Gastrocnemius medialis (tissue), 4 donors: ENCODE data around the gene TAS1R1. TPM values are rescaled to one million over a fixed set of nuclear protein-coding genes. Genes with fewer than 3 reads are reported as not detected.

Experiments used
- ATAC-seq, 2 donors: fragments of 150-250 bp; one replicate each; pipeline ENCODE4 v1.9.1; 2016
- DNase-seq, 2 donors: peaks; one replicate each; pipeline ENCODE4 v3.0.0-alpha.2; 2019
- H3K27ac ChIP-seq, 4 donors: fragments of 200-600 bp; sonication (generic); 1 replicate in 1 of 4; 2 replicates in 3 of 4; pipeline ENCODE4 v1.5.1; 2016 to 2018; ENCODE audit warnings: mild to moderate bottlenecking in 2 of 4, moderate library complexity in 1 of 4
- H3K27me3 ChIP-seq, 3 donors: fragments of 200-600 bp; sonication (generic) in 2 of 3; 1 replicate in 1 of 3; 2 replicates in 2 of 3; pipeline versions ENCODE4 v1.5.1 to v1.6.0; 2016 to 2019; ENCODE audit warnings: mild to moderate bottlenecking in 1 of 3, moderate library complexity in 1 of 3
- H3K36me3 ChIP-seq, 2 donors: fragments of 200-600 bp; sonication (generic) in 1 of 2; one replicate each; pipeline ENCODE4 v1.5.1; 2017 to 2018
- H3K4me1 ChIP-seq, 2 donors: fragments of 200-600 bp; sonication (generic) in 1 of 2; one replicate each; pipeline ENCODE4 v1.5.1; 2016 to 2017; ENCODE audit warnings: mild to moderate bottlenecking in 2 of 2
- H3K4me3 ChIP-seq, 4 donors: fragments of 200-600 bp; sonication (generic) in 3 of 4; 1 replicate in 1 of 4; 2 replicates in 3 of 4; pipeline ENCODE4 v1.5.1; 2016 to 2019; ENCODE audit warnings: mild to moderate bottlenecking in 2 of 4
- H3K9me3 ChIP-seq, 3 donors: fragments of 200-600 bp; sonication (generic) in 2 of 3; 1 replicate in 1 of 3; 2 replicates in 2 of 3; pipeline ENCODE4 v1.5.1; 2016 to 2019
- CTCF ChIP-seq, 5 experiments: fragments of 450-650 bp in 3 of 5; fragments of 200-600 bp in 2 of 5; sonication (generic) in 2 of 5; IDR thresholded peaks in 4 of 5; conservative IDR thresholded peaks in 1 of 5; 1 replicate in 4 of 5; 2 replicates in 1 of 5; pipeline ENCODE4 v1.5.1; 2016 to 2019; ENCODE audit warnings: antibody characterized with exemption in 5 of 5, mild to moderate bottlenecking in 3 of 5, moderate library complexity in 3 of 5
- POLR2A ChIP-seq, 2 donors: fragments of 450-650 bp; IDR thresholded peaks; one replicate each; pipeline ENCODE4 v1.6.1; 2017; ENCODE audit warnings: antibody characterized with exemption in 2 of 2, mild to moderate bottlenecking in 2 of 2, moderate library complexity in 2 of 2
- in situ Hi-C, 4 donors: fragments of 200-750 bp; cut with MboI; loops; one replicate each; pipeline versions ENCODE4 v1.15.0 to v1.8.0; 2017; ENCODE audit warnings: low sequenced_read_pairs in 4 of 4
- intact Hi-C: fragments of 100-400 bp; cut with DNase I; formaldehyde crosslinking; loops from one replicate; pipeline ENCODE4 v1.15.1; 2023; ENCODE audit warnings: low total_unique reads
- total RNA-seq, 4 donors: library from RNA; depleted of rRNA; stranded (reverse); fragments of >200 nt; gene quantifications; one replicate each; pipeline versions ENCODE4 v1.1.0 to v1.2.3, GENCODE V29; 2016

TAS1R1 gene
- total RNA-seq, 4 donors from 2014 or later, result not detected

- Histone ChIP-seq H3K4me1 (no peaks in the 10 kb centered on the region), H3K36me3 (no peaks in the 10 kb centered on the region), H3K4me3 (no peak overlapping the region), H3K27me3 (no peaks in the 10 kb centered on the region), H3K27ac (no peak overlapping the region), H3K9me3 (no peaks in the 10 kb centered on the region)
- no peak for TF ChIP-seq POLR2A (IDR thresholded peaks at IDR 0.05)
- no peak for ATAC-seq
- intact Hi-C loops (no loop called here), in situ Hi-C loops (loop anchor here in 1 of 4 donors (10.0 kb wide), 1 partner anchor 64 kb away; no protein-coding TSS in a partner anchor)
- no peak for DNase-seq
Measured at GRCh38 chr1:6570987-6571386, 15.9 kb downstream of the TAS1R1 start.

GRCh38 chr1:6572653-6573383 lies 17.7 kb downstream of the TAS1R1 start:
- H3K27me3 ChIP-seq, result no peaks in the 10 kb centered on the region
- H3K9me3 ChIP-seq, result no peaks in the 10 kb centered on the region
- H3K27ac ChIP-seq, result no peak overlapping the region
- H3K4me1 ChIP-seq, result no peaks in the 10 kb centered on the region
- TF ChIP-seq POLR2A (IDR thresholded peaks at IDR 0.05) (no peak), CTCF (IDR thresholded peaks at IDR 0.05 in 4 of 5, conservative IDR thresholded peaks at IDR 0.05 in 1 of 5) (no peak)
- in situ Hi-C loops (loop anchor here in 1 of 4 donors (10.0 kb wide), 1 partner anchor 62 kb away; no protein-coding TSS in a partner anchor), intact Hi-C loops (no loop called here)
- DNase-seq (no peak), ATAC-seq (no peak)
- no peaks in the 10 kb centered on the region for H3K36me3 ChIP-seq
- no peak overlapping the region for H3K4me3 ChIP-seq

- no peak for DNase-seq
- TF ChIP-seq POLR2A (IDR thresholded peaks at IDR 0.05) (no peak), CTCF (IDR thresholded peaks at IDR 0.05 in 4 of 5, conservative IDR thresholded peaks at IDR 0.05 in 1 of 5) (no peak)
- intact Hi-C loops (no loop called here), in situ Hi-C loops (loop anchor here in 1 of 4 donors (10.0 kb wide), 1 partner anchor 61 kb away; no protein-coding TSS in a partner anchor)
- Histone ChIP-seq H3K4me3 (no peak overlapping the region), H3K36me3 (no peaks in the 10 kb centered on the region), H3K4me1 (peaks cover 1 to 2% of the 10 kb centered on the region in 2 donors), H3K27ac (no peak overlapping the region), H3K9me3 (no peaks in the 10 kb centered on the region), H3K27me3 (no peaks in the 10 kb centered on the region)
- no peak for ATAC-seq
Measured at GRCh38 chr1:6574025-6574620, 19.0 kb downstream of the TAS1R1 start.

- peaks cover 6% of the 10 kb centered on the region in 2 donors for H3K4me1 ChIP-seq
- no peak overlapping the region for H3K27ac ChIP-seq
- no peaks in the 10 kb centered on the region for H3K9me3 ChIP-seq
- DNase-seq (no peak), ATAC-seq (no peak)
- TF ChIP-seq POLR2A (IDR thresholded peaks at IDR 0.05), result no peak
- TF ChIP-seq CTCF (IDR thresholded peaks at IDR 0.05 in 4 of 5, conservative IDR thresholded peaks at IDR 0.05 in 1 of 5), result no peak
- intact Hi-C loops (no loop called here), in situ Hi-C loops (loop anchor here in 1 of 4 donors (10.0 kb wide), 1 partner anchor 60 kb away; no protein-coding TSS in a partner anchor)
- no peaks in the 10 kb centered on the region for H3K36me3 ChIP-seq
- no peaks in the 10 kb centered on the region for H3K27me3 ChIP-seq
- H3K4me3 ChIP-seq, result no peak overlapping the region
Measured at GRCh38 chr1:6574818-6575217, 19.7 kb downstream of the TAS1R1 start.

GRCh38 chr1:6577831-6578525 lies 22.9 kb downstream of the TAS1R1 start:
- TF ChIP-seq POLR2A (IDR thresholded peaks at IDR 0.05), result no peak
- no peak for TF ChIP-seq CTCF (IDR thresholded peaks at IDR 0.05 in 4 of 5, conservative IDR thresholded peaks at IDR 0.05 in 1 of 5)
- peaks cover 17 to 23% of the 10 kb centered on the region in 2 donors for H3K4me1 ChIP-seq
- no peak overlapping the region for H3K27ac ChIP-seq
- intact Hi-C loops, result no loop called here
- in situ Hi-C loops, result loop anchor here in 1 of 4 donors (10.0 kb wide), 1 partner anchor 57 kb away; no protein-coding TSS in a partner anchor
- no peaks in the 10 kb centered on the region for H3K27me3 ChIP-seq
- no peaks in the 10 kb centered on the region for H3K9me3 ChIP-seq
- no peak for ATAC-seq
- H3K36me3 ChIP-seq, result no peaks in the 10 kb centered on the region
- H3K4me3 ChIP-seq, result no peak overlapping the region
- DNase-seq, result no peak
